Inferior parietal cortex (tissue), 1 donor: ENCODE measurements around the gene DRG1.
"Not testable (repeated sequence)": the region's sequence is repeated elsewhere in the genome, so short reads cannot be mapped to it uniquely, and the experiment has no call there.

Experiments
- DNase-seq: peaks from one replicate; pipeline ENCODE4 v3.0.0-alpha.2; 2016; ENCODE audit errors: extremely low spot score

Gene DRG1

DNA sequence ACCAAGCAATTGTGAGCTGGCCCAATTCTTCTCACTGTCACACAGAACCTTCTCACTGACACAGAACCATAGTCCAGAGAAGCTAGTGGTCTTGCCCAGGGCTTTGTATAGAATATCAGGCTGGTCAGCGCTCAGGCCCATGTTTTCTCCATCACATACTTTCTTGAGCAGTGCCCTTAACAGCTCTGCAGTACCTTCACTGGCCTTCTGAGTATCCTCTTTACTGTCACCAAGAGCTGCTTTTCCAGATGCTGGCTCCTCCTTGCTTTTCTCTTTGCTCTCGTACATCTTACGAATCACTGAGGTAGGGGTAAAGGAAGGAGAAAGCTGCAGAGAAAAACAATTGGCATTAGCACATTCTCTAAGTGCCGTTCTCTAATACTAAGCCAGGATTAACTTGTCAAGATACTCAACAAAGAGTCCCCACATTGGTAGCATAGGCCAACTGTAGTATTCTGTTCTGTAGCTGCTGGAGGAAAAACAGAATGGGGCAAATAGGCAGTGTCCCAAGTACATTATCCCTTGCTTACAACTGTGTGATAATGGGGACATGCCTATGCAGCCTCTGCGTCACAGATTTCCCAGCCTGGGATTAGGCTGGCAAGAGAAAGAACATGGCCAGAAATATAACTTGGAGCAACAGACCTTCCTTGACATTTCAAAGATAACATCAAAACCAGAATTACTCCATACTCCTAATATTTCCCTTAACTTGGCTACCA is 43.5 kb downstream of the DRG1 start:
- no peak for DNase-seq

DNA sequence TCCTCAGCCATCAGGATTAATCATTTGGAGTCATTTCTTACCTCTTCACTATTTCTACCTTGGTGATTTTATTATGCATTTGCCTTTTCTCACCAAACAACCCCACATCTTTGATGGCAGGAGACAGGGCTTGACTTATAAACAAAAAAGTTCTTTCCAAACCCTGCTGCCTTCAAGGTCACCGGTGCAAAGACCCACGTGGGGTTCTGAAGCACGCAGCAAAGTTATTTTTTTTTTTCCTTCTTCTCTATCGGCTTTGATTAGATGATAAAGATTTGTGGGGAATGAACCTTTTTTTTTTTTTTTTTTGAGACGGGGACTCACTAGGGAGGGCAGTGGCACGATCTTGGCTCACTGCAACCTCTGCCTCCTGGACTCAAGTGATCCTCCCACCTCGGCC is 44.1 kb downstream of the DRG1 start:
- no peak for DNase-seq

DNA sequence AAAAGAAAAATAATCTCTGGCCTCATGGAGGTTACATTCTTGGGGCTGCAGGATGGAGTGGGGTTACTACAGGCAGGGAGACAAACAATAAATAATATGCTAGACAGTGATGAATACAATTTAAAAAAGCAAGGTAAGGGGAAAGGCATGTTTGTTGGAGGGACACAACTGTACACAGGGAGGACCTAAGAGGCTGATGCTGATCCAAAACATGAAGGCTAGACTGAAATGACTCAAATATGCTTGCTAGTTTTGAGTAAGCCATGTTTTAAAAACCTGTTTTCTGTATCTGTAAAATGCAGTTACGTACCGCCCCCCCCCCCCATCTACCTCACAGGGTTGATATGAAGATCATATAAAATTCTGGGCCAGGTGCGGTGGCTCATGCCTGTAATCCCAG is 46.2 kb downstream of the DRG1 start:
- no peak for DNase-seq

DNA sequence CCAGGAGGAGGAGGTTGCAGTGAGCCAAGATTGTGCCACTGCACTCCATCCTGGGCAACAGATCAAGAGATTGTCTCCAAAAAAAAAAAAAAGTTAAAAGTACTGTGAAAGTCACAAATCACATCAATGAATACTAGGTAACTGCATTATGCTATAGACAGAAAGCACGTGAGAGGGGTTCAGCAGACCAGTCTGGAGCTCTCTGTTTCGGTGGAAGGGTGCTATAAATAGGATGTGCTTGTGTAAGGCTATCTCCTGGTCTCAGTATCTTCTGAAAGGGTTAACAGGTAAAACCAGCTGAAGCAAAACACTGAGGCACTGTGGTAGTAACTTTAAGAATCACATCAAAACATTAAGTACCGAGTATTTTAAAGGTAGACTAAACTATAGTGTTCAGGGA is 46.8 kb downstream of the DRG1 start:
- no peak for DNase-seq

DNA sequence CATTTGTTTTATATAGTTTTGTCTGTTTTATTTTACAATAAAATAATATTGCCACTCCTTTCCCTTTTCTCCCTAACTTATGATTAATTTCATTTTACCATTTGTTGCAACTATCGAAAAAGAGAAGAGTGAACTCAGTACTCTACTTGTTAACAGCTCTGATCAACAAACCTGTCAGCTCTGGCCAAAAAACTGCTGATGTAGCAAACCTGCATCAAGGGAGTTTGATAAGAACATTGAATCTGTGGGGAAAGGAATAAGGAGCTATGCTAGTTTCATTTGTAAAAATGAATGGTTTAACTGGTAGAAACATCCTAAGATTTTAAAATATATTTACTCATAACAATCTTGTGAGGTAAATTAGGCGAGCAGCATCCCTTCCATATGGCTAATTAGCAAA is 47.4 kb downstream of the DRG1 start:
- DNase-seq = no peak

DNA sequence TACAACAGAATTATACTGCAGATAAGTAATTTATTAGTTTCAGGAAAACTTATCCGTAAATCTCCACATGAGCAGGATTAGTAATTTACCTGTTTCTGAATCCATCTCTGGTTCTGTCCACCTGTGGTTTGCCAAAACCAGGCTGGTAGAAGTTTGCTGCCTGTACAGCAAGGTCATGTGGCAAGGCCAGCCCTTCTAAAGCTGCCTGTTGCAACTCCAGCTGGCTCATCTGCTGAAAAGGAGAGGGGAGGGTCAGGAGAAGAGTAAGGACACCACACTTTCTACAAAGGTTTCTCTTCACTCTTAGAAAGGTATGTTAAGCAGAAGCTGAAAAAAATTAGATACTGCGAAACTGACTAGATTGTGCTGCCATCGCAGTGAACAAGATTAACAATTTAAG is 47.9 kb downstream of the DRG1 start:
- no peak for DNase-seq

DNA sequence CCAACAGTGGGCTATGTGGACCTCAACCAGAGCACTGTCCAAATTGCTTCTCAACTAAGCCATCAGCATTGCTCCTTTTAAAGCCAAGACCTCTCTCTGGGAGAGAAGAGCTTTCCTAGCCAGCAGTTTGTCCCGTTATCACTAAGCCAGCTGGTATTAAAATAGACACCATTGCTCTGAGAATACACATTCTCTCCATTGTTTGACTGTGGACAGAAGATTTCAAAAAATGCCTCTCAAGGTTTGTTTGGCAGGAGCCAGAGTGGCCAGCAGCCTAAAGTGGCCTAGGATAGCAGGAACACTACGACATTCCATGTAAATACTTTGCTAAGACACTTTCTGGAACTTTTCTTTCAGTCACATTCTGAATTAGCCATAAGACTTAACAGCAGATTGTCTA is 49.0 kb downstream of the DRG1 start:
- no peak for DNase-seq

DNA sequence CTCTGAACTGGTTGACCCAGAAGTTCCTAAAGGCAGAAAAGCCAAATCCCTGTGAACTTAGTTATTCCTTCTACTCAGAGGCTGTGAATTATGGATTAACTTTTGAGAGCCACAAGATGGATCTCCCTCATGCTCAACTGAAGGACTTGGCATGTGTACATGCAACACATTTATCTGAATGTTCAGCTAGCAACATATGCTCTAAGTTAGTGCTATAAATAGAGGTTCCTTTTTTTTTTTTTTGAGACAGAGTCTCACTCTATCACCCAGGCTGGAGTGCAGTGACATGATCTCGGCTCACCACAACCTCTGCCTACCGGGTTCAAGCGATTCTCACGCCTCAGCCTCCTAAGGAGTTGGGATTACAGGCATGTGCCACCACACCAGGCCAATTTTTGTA is 50.1 kb downstream of the DRG1 start:
- DNase-seq = no peak

DNA sequence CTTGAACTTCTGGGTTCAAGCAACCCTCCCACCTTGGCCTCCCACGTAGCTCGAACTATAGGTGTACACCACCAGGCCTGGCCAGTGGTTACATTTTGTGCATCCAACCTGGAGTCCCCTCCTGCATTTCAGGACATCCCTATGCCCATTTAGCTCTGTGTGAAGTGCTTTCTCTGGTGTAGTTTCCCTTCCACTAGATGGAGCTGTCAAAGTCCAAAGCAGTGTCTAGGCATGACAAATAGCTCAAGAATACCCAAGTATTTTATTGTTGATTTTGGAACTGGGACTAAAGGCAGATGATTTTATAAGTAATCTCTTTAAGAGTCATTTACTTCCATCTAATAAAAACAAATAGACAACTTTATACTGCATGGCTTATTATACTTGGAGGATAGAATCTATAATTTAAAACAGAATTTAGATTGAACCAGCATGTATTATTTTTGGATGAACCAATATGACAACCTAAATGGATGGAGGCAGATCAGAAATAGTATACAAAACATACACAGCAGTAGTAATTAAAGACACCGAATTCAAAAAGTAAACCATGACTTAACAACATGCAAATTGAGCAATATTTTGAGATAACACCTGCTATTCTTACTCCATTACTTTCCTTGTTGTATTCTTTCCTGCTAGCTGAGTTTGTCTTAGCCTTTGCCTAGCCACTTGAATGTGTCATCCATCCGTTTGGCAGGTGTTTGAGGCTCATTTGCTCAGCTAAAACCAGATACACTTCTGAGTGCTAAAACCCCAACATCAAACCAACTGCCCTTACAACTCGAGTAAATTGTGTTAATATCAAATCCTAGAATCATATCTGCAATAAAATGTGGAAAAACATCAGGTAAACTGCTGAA is 52.5 kb downstream of the DRG1 start:
- DNase-seq = no peak

DNA sequence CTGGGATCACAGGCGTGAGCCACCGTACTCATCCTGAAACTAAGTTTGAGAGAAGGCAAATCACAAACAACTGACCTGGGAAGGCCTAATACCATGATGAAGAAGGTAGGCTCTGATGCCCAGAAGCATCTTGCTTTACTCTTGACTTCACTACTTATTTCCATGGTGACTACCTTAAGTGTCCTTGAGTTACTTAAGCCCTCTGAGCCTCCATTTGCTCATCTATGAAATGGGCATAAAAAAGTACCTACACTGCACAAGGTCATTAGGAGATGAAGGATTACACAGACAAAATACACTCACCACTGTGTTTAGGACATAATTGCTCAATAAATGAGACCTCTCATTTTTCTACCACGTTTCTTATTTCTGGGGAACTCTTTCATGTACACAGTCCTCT is 62.3 kb downstream of the DRG1 start:
- no peak for DNase-seq

DNA sequence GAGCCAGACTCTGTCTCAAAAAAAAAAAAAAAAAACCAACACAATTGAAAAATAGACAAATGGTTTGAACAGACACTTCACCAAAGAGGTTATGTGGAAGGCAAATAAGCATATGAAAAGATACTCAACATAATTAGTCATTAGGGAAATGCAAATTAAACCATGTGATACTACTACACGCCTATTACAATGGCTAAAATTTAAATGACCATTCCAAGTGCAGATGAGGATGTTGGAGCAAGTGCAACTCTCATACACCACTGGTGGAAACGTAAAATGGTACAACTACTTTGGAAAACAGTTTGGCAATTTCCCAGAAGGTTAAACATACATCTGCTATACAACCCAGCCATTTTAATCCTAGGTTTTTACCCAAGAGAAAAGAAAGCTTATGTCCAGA is 65.9 kb downstream of the DRG1 start:
- no peak for DNase-seq

DNA sequence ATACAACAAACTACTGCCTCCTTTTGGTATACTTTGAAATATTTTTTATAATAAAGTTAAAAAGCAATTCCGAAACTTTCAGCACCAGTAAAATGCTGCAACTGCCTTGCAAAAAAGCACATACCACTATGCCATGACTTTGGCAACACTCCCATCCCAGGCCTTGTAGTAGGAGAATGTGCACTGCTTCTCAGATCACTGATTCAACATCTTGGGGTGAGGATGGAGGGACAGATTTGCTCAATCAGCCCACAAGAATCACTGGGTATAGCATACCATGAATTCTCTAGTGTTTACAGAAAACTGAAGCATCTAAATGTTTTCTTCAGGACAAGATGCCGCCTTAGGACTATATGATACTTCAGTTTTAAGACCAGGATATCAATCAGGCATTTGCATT is 75.3 kb downstream of the DRG1 start:
- no peak for DNase-seq

DNA sequence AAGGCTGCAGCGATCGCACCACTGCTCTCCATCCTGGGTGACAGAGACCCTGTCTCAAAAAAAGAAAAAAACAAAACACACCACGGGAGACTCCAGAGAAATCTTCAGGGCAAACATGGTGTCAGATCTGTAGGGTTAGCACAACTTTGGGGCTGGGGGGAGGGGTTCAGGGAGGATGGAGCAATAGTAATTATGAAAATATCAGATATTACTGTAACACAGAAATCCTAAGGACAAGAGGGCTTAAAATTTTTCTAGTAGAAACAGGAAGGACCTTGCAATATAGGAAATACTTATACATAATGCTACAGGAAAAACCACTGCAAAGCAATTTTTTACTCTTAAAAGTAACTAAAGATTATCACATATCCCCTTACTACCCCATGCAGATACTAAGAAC is 76.4 kb downstream of the DRG1 start:
- no peak for DNase-seq

DNA sequence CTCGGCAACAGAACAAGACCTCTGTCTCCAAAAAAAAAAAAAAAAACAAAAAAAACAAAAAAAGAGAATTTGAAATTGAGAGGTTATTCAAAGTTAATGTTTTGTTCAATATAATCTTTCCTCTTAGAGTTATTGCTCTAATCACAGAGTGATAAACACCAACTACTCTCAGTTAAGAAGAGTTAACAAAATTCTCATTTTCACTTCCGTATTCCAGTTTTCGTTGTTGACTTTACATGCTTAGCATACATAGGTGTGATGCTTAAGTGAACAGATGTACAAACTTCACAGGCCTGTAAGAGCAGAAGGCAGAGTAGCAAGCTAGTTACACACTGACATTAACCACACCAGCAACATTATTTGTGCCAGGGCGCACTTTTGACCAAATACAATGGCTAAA is 77.9 kb downstream of the DRG1 start:
- no peak for DNase-seq

DNA sequence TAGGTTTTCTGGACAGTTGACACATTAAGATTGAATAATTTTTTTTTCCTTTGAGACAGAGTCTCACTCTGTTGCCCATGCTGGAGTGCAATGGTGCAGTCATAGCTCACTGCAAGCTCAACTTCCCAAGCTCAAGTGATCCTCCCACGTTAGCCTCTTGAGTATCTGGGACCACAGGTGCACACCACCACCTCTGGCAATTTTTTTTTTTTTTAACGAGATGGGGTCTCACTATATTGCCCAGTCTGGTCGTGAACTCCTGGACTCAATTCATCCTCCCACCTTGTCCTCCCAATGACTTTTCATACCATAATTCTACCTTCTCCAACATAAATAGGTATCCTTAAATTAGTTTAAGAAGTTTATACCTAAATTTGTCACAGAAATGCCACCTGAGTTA is 81.7 kb downstream of the DRG1 start:
- DNase-seq = no peak

DNA sequence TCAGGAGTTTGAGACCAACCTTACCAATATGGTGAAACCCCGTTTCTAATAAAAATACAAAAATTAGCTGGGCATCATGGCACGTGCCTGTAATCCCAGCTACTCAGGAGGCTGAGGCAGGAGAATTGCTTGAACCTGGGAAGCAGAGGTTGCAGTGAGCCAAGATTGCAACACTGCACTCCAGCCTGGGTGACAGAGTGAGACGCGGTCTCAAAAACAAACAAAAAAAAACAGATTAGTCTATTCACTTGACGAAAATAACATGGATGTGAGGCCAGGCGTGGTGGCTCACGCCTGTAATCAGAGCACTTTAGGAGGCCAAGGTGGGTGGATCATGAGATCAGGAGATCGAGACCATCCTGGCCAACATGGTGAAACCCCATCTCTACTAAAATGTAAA is 83.1 kb downstream of the DRG1 start:
- not testable (repeated sequence) for DNase-seq
